ENCODE results near the gene ABHD12B.
"Not testable (repeated sequence)": the region's sequence is repeated elsewhere in the genome, so short reads cannot be mapped to it uniquely, and the experiment has no call there.

Gene ABHD12B

DNA sequence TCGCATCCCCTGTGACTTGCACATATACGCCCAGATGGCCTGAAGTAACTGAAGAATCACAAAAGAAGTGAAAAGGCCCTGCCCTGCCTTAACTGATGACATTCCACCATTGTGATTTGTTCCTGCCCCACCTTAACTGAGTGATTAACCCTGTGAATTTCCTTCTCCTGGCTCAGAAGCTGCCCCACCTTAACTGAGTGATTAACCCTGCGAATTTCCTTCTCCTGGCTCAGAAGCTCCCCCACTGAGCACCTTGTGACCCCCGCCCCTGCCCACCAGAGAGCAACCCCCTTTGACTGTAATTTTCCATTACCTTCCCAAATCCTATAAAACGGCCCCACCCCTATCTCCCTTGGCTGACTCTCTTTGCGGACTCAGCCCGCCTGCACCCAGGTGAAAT is 24.6 kb downstream of the ABHD12B start:
- DNase-seq (ENCODE audit: low read depth in 3 of 3), result not testable (repeated sequence)

DNA sequence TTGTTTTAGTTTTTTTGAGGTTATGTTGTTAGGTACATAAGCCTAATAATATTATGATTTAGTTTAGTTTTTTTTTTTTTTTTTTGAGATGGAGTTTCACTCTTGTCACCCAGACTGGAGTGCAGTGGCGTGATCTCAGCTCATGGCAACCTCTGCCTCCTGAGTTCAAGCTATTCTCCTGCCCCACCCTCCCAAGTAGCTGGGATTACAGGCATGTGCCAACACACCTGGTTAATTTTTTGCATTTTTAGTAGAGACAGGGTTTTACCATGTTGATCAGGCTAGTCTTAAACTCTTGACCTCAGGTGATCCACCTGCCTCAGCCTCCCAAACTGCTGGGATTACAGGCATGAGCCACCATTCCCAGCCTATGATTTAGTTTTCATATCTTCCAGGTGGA is 25.2 kb downstream of the ABHD12B start:
- not testable (repeated sequence) for DNase-seq (ENCODE audit: low read depth in 3 of 3)

DNA sequence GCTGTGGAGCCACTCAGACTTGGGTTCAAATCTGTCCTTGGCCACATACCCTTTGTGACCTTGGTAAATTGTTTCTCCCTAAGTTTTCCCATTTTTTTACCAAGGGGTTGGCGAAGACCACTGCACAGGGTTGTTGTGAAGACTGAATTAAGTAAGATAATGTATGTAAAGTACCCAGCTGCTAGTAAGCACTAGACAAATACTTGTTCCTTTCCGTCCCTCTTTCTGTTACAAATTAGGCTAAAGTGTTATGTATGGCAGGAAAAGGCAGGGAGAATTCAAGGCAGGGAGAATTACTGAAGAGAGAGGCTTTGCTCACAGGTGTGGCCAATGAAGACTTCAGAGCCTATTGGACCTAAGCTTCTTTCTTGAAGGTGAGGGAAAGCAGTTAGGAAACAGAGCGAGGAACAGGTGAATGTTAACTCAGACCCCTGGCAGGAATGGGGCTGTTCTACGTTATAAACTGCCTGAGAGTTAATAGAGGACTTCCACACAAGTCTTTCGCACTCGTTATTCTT is 25.9 kb downstream of the ABHD12B start:
- no peak for DNase-seq (ENCODE audit: low read depth in 3 of 3)

- DNase-seq (ENCODE audit: low read depth in 3 of 3), result no peak
Observed at GRCh38 chr14:50901361-50901760, 29.5 kb downstream of the ABHD12B start.

- no peak for DNase-seq (ENCODE audit: low read depth in 3 of 3)
Observed at GRCh38 chr14:50904719-50905118, 32.9 kb downstream of the ABHD12B start.

DNA sequence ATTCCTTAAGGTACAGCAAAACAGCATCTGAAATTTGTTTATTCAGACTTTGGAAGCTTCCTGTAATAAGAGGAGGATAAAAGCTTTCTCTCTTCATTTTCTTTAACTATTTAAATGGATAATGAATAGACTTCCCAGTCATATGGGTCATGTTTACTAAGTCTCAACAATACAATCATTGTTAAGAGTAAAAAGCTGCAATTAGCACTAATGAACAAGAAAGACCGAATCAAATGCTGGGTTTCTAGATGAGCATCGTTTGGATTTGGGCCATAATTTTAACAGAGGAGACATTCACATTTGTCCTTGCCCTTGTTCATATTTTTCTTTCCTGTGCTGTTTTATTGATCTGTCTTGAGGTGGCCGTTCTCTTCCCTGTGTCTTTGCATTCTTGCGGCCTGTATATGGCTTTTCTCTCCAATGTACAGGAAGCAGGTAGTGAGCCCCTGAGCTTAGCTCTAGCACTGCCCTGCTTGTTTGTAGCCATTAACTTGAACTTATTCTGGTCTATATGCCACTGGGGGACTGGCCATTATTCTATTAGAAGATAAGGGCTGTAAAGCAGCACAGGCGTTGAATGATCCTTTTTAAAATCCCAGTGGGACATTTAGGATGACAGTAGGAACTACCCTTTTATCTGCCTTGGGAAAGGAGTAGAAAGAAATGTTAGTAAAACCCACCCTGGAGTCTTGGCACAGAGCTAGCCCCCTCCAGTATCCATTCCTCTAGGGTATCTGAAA is 34.6 kb downstream of the ABHD12B start:
- no peak for DNase-seq (ENCODE audit: low read depth in 3 of 3)

DNA sequence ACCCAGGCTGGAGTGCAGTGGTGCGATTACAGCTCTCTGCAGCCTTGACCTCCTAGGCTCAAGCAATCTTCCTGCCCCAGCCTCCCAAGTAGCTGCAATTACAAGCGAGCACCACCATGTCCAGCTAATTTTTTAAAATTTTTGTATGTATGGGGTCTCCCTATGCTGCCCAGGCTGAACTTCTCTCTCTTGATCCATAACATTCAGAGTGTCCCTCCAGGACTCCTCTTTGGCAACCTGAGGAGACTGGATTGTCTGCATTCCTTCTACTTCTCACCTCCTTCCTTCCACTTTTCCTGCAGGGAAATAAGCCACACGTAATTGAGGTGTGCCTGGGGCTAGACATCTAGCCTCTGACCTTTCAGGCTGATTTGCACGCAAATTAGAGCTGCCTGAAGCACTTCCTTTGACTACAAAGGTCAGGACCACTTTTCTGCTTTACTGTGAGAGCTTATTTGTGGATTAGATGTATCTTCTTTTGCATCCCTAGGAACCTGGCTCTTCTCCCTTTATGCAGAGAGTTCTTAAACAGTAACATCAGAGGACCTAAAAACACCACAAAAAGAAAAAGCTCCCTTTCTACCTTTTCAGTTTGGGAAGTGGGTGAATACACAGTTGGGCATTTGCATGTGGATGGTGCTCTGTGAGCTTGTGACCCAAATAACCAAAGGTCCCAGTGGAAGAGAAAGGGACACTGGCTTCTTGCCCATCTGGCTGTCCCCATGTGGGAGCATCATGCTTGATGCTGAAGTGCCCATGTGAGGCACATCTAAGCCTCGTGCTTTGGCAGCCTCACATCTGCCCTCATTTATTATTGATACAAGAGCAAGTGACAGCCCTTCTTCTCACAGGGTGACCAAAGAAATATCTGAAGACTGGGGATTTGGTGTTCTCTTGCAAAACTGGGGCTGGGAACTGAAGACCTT is 38.9 kb downstream of the ABHD12B start:
- DNase-seq (ENCODE audit: low read depth in 3 of 3), result no peak

GRCh38 chr14:50917449-50917848 is 45.6 kb downstream of the ABHD12B start:
- DNase-seq (ENCODE audit: low read depth in 3 of 3), result no peak

- not testable (repeated sequence) for DNase-seq (ENCODE audit: low read depth in 3 of 3)
Observed at GRCh38 chr14:50919524-50919923, 47.7 kb downstream of the ABHD12B start.

DNA sequence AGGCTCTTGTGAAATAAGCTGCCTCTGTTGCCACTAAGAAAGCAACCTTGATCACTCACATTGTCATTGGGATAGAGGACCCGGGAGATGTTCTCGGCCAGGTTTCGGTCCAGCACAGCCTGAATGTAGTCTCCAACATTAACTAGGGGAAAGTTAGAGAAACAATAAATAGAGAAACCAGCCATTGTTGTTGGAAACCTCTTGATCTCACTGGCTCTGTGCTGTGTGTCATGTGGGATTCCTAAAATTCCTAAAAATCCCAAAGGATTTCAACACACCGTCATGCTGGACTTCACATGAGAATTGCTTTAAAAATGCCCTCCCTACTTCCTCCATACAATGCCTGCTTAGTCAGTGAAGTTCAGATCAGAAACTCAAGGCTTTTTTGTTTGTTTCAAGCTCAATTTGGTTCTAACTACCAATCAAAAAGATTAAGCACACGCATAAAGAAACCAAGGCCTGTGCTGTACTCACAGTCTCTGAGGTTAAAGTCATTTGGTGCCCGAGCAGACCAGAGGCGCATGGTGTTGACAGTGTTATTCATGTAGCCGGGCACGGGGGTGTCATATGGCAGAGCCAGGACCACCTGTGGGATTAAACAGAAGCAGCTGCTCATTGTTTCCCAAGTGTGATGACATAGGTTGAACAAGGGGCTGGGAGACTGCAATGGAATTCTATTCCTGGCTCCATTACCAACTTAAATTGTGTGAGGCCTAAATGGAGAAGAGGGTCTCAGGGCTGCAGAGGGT is 48.8 kb downstream of the ABHD12B start:
- no peak for DNase-seq (ENCODE audit: low read depth in 3 of 3)

DNA sequence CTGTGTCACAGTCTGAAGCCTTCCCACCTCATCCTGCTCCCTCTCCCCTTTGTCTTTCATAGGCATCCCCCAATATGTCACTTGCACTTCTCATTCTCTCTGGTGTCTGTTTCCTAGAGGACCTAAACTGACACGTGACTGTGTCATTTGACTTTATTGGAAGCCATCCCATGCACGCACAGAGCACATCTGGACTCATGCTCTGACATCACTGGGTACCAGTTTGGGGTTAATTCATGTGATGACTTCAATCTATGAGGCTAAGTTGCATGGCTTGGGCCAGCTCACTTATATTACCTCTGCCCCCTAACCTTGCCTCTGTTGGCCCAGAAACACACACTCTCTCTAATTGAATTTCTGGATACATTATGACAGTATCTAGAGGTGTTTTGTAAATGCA is 51.0 kb downstream of the ABHD12B start:
- no peak for DNase-seq (ENCODE audit: low read depth in 3 of 3)

- DNase-seq (ENCODE audit: low read depth in 3 of 3), result no peak
Observed at GRCh38 chr14:50924236-50924635, 52.4 kb downstream of the ABHD12B start.

DNA sequence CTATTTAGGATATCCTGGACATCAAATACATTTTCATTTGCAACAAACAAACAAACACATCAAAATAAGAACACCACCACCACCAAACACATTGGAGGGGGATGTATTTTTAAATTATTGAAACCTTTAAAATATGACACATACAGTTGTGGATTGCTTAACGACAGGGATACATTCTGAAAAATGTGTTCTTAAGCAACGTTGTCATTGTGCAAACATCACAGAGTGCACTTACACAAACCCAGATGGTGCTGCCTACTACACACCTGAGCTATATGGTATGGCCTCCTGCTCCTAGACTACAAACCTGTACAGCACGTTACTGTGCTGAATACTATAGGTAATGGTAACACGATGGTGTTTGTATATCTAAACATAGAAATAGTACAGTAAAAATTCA is 53.0 kb downstream of the ABHD12B start:
- no peak for DNase-seq (ENCODE audit: low read depth in 3 of 3)

DNA sequence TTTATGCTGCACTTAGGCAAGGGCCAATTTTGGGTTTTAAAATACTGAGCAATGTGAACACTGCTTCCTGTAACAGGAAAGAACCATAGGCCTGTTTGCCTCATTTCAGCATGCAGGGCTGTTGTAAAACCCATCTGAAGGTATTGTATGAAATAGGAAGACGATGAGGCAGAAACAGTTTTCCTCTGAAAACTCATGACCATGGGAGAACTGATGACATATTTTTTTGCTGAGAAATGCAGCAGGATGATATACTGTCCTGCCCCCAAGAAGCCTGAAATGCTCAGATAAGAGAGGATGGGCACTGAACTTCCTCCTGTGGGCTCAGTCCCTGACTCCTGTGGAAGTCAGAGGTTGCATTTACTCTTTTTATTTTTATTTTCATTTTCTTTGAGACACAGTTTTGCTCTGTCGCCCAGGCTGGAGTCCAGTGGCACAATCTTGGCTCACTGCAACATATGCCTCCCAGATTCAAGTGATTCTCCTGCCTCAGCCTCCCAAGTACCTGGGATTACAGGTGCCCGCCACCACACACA is 55.1 kb downstream of the ABHD12B start:
- DNase-seq (ENCODE audit: low read depth in 3 of 3), result no peak

DNA sequence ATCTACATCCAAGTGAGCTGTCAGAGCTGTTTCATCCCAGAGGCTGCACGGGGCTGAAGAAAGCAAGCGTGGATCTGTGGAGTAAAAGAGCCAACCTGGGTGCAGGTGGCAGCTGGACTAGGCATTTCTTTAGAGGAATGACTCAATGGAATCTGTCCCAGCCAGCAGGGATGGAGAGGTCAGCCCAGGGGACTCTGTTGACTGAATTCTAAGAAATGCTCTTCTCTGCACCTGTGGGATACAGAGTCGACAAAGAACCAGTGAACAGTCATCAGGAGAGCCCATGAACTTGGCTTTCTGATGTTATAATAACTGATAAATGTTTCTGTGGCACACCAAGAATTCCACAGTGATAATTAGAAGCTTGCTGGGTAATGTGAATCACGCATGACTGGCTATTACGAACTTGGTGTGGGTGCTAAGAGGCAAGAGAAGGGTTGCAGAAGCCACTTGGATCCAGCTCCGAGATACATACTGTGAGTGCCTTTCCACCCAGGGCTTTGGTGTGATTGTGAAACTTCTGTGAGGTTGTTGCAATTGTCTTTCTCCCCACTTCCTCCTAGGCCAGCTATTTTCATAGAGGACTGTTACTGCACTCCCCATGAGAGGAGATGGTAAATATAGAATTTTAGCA is 56.3 kb downstream of the ABHD12B start:
- DNase-seq (ENCODE audit: low read depth in 3 of 3), result no peak

GRCh38 chr14:50929506-50929905 is 57.7 kb downstream of the ABHD12B start:
- DNase-seq (ENCODE audit: low read depth in 3 of 3), result no peak

DNA sequence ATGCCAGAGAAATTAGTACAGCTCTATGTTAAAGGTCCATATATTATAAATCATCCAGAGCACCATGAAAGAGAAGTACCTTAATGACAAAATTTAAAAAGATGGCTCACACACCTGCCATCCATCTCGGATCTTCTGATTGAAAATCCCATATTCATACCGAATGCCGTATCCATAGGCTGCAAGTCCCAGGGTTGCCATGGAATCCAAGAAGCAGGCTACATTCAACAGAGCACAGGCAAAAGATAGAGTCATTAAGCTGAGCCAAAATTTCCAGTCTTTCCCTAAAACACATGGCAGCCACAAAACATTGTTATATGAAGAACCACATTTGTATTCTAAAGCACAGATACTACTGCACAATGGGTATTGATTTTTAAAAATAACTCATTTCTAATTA is 59.7 kb downstream of the ABHD12B start:
- no peak for DNase-seq (ENCODE audit: low read depth in 3 of 3)

GRCh38 chr14:50932156-50932555 is 60.3 kb downstream of the ABHD12B start:
- DNase-seq (ENCODE audit: low read depth in 3 of 3), result no peak

GRCh38 chr14:50932592-50933495 is 61.0 kb downstream of the ABHD12B start:
- DNase-seq (ENCODE audit: low read depth in 3 of 3), result no peak

All from stimulated activated CD4-positive, alpha-beta T cell treated with anti-CD3 and anti-CD28 coated beads, TNF-alpha, amount 100 ng/mL, for 24 hours (primary cell).